ENCODE results near the gene NYNRIN. TPM values are rescaled to one million over a fixed set of nuclear protein-coding genes. Genes with fewer than 3 reads are reported as not detected.

Gene NYNRIN
- total and polyA plus RNA-seq, 8 donors, result 2.1 to 9.0 (median 4.3) TPM

DNA sequence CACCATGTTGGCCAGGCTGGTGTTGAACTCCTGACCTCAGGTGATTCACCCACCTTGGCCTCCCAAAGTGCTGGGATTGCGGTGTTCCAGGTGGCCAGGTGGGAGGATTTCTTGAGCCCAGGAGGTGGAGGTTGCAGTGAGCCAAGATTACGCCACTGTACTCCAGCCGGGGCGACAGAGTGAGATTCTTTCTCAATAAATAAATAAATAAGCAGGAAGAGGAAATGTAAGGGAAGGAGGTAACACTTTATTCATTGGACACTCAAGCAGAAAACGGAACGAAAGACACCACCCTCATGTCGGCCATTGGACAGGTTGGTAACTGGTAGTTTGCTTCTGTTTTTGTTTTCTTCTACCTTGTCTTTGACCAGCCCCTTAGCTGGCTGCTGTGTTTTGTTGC is 43.8 kb upstream of the NYNRIN start:
- no peaks in the 10 kb centered on the region for H3K4me1 ChIP-seq
- WGBS, 2 donors, result 85 to 93% methylated on average over 7 of the region's 7 CpGs
- H3K27me3 ChIP-seq, result no peaks in the 10 kb centered on the region
- FAIRE-seq (no peak), DNase-seq (no peak), ATAC-seq (no peak)
- no peaks in the 10 kb centered on the region for H3K9me3 ChIP-seq
- intact Hi-C loops (cut with DNase I), result no loop called here
- no peaks in the 10 kb centered on the region for H3K36me3 ChIP-seq
- H3K4me3 ChIP-seq, result no peak overlapping the region
- H3K27ac ChIP-seq, result no peak overlapping the region
- TF ChIP-seq, protein P1, sequence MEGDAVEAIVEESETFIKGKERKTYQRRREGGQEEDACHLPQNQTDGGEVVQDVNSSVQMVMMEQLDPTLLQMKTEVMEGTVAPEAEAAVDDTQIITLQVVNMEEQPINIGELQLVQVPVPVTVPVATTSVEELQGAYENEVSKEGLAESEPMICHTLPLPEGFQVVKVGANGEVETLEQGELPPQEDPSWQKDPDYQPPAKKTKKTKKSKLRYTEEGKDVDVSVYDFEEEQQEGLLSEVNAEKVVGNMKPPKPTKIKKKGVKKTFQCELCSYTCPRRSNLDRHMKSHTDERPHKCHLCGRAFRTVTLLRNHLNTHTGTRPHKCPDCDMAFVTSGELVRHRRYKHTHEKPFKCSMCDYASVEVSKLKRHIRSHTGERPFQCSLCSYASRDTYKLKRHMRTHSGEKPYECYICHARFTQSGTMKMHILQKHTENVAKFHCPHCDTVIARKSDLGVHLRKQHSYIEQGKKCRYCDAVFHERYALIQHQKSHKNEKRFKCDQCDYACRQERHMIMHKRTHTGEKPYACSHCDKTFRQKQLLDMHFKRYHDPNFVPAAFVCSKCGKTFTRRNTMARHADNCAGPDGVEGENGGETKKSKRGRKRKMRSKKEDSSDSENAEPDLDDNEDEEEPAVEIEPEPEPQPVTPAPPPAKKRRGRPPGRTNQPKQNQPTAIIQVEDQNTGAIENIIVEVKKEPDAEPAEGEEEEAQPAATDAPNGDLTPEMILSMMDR (IDR thresholded peaks at IDR 0.05), result no peak

DNA sequence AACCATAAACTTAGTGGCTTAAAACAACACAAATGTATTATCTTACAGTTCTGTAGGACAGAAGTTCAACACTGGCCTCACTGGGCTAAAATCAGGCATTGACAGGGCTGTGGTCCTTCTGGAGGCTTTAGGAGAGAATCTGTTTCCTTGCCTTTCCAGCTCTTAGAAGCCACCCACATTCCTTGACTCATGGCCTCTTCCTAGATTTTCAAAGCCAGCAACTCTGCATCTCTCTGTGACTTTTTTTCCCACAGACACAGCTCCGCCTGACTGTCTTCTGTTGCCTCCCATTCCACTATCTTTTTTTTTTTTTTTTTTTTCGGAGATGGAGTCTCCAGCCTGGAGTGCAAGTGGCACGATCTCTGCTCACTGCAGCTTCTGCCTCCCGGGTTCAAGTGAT is 42.6 kb upstream of the NYNRIN start:
- TF ChIP-seq, protein P1 (IDR thresholded peaks at IDR 0.05), result no peak
- Histone ChIP-seq H3K27me3 (no peaks in the 10 kb centered on the region), H3K36me3 (no peaks in the 10 kb centered on the region), H3K9me3 (no peaks in the 10 kb centered on the region), H3K4me3 (no peak overlapping the region), H3K27ac (no peak overlapping the region), H3K4me1 (no peaks in the 10 kb centered on the region)
- DNase-seq (no peak), ATAC-seq (no peak), FAIRE-seq (no peak)
- intact Hi-C loops (cut with DNase I), result no loop called here
- WGBS, 2 donors, result 79 to 80% methylated on average over 4 of the region's 4 CpGs

DNA sequence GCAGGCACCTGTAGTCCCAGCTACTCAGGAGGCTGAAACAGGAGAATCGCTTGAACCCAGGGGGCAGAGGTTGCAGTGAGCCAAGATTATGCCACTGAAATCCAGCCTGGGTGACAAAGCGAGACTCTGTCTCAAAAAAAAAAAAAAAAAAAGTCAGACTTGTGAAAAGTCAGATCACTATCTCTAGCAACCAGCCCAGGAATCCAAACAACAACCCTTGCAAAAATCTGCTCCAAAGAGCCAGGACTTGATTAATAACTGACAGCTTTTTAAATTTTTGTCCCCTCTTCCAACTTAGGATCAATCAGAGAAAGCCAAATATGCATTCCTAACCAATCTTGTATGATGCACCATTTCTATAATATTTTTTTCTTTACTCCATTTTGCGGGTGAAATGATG is 38.5 kb upstream of the NYNRIN start:
- no peak for DNase-seq
- H3K27me3 ChIP-seq, result no peaks in the 10 kb centered on the region
- intact Hi-C loops (cut with DNase I), result no loop called here
- peaks cover 0 to 2% (median 0%) of the 10 kb centered on the region in 3 donors for H3K4me1 ChIP-seq
- TF ChIP-seq, protein P1 (IDR thresholded peaks at IDR 0.05), result no peak
- no peak for ATAC-seq
- no peak for FAIRE-seq
- no peaks in the 10 kb centered on the region for H3K9me3 ChIP-seq
- H3K36me3 ChIP-seq, result no peaks in the 10 kb centered on the region
- 88 to 96% methylated on average over 3 of the region's 3 CpGs for WGBS, 2 donors
- H3K27ac ChIP-seq, result no peak overlapping the region
- H3K4me3 ChIP-seq, result no peak overlapping the region

DNA sequence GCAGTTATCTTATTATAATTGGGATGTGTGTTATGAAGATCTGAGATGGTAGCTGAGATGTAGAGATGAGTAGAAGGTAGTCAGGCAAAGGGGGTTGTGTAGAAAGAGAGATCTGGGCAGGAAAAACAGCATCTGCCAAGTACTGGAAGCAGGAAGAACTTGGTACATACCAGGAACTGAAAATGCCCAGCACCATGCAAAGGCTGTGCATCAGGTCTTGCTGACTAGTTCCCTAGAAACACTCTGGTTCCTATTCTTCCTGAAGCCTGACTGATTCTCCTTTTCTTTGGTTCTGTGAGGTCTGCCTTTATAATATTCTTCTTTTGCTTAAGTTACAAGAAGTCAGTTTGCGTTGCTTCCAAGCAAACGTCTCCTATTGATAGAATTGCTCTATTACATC is 37.5 kb upstream of the NYNRIN start:
- ATAC-seq (no peak), DNase-seq (no peak), FAIRE-seq (no peak)
- Histone ChIP-seq H3K27ac (no peak overlapping the region), H3K9me3 (no peaks in the 10 kb centered on the region), H3K27me3 (no peaks in the 10 kb centered on the region), H3K4me3 (no peak overlapping the region), H3K36me3 (no peaks in the 10 kb centered on the region), H3K4me1 (peaks cover 0 to 10% (median 0%) of the 10 kb centered on the region in 3 donors)
- TF ChIP-seq, protein P1 (IDR thresholded peaks at IDR 0.05), result no peak
- intact Hi-C loops (cut with DNase I), result no loop called here
- 62 to 79% methylated on average over 2 of the region's 2 CpGs for WGBS, 2 donors

DNA sequence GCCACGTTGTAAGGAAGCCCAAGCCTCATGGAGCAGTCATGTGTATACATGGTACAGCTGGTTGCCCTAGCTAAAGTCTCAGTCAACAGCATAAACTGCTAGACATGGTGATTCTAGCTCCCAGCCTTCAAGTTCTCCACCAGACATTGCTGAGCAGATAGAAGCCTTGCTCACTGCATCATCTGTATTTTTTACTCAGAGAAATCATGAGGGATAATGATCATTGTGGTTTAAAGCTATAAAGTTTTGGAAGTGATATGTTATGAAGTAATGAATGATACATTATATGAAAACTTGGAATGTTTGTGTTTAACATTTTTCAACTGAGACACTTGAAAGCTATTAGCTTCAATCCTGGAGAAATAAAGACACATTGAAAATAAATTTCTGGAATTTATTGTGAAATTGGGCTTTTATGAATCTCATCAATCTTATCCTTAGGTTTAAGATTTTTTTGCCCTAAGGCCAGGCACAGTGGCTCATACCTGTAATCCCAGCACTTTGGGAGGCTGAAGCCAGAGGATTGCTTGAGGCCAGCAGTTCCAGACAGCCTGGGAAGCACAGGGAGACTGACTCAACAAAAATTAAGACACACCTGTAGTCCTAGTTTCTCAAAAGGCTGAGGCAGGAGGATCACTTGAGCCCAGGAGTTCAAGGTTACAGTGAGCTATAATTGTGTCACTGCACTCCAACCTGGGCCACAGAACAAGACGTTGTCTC is 36.4 kb upstream of the NYNRIN start:
- DNase-seq, result no peak
- Histone ChIP-seq H3K4me3 (no peak overlapping the region), H3K36me3 (no peaks in the 10 kb centered on the region), H3K27me3 (no peaks in the 10 kb centered on the region), H3K27ac (no peak overlapping the region), H3K4me1 (peaks cover 0 to 12% (median 0%) of the 10 kb centered on the region in 3 donors), H3K9me3 (no peaks in the 10 kb centered on the region)
- WGBS, 2 donors, result 29 to 36% methylated on average over 2 of the region's 2 CpGs
- TF ChIP-seq, protein P1 (IDR thresholded peaks at IDR 0.05), result no peak
- ATAC-seq, result no peak
- no peak for FAIRE-seq
- intact Hi-C loops (cut with DNase I), result no loop called here

Data from pancreas (tissue), 10 donors.